ENCODE data around the gene KIF27.
"Not testable (repeated sequence)": the region's sequence is repeated elsewhere in the genome, so short reads cannot be mapped to it uniquely, and the experiment has no call there.

KIF27 gene

GRCh38 chr9:83817356-83818278 lies 103.6 kb downstream of the KIF27 start, which contains the start of gene GKAP1:
Gene GKAP1 (minus strand): TSS chr9:83817769. CDS start chr9:83806517, 11,252 bp downstream.
- peak within 1 kb of the TSS; percentile 57 for H3K4me3 ChIP-seq (ENCODE audit: low read depth, low read length)

GRCh38 chr9:83817011-83817355 lies 104.2 kb downstream of the KIF27 start:
- peak overlapping the region; percentile 43 for H3K4me3 ChIP-seq (ENCODE audit: low read depth, low read length)

GRCh38 chr9:83815120-83815519 lies 106.1 kb downstream of the KIF27 start:
- not testable (repeated sequence) for H3K4me3 ChIP-seq (ENCODE audit: low read depth, low read length)

- not testable (repeated sequence) for H3K4me3 ChIP-seq (ENCODE audit: low read depth, low read length)
These were observed 112.0 kb downstream of the KIF27 start for GRCh38 chr9:83809213-83809612.

GRCh38 chr9:83804454-83804853 lies 116.8 kb downstream of the KIF27 start:
- not testable (repeated sequence) for H3K4me3 ChIP-seq (ENCODE audit: low read depth, low read length)

GRCh38 chr9:83803941-83804340 lies 117.3 kb downstream of the KIF27 start:
- not testable (repeated sequence) for H3K4me3 ChIP-seq (ENCODE audit: low read depth, low read length)

- H3K4me3 ChIP-seq (ENCODE audit: low read depth, low read length), result no peak overlapping the region
These were observed 120.8 kb downstream of the KIF27 start for GRCh38 chr9:83800236-83801033.

- no peak overlapping the region for H3K4me3 ChIP-seq (ENCODE audit: low read depth, low read length)
These were observed 127.2 kb downstream of the KIF27 start for GRCh38 chr9:83794051-83794450.

- H3K4me3 ChIP-seq (ENCODE audit: low read depth, low read length), result no peak overlapping the region
These were observed 128.5 kb downstream of the KIF27 start for GRCh38 chr9:83792746-83793145.

Data from iPS-11a (cell line).